OCI-LY3 (cell line): Measurements from ENCODE around the gene ESCO1.
"Not testable (repeated sequence)": the region's sequence is repeated elsewhere in the genome, so short reads cannot be mapped to it uniquely, and the experiment has no call there.

Source experiments
- H2AFZ ChIP-seq: fragments of 200-600, 300-600 bp; shearing (Covaris generic); 2 replicates; pipeline ENCODE4 v1.6.0; 2014; ENCODE audit warnings: antibody characterized with exemption, low read depth, low read length
- H3K27ac ChIP-seq: fragments of 200-600, 300-600 bp; sonication (generic); 2 replicates; pipeline ENCODE4 v1.5.1; 2014; ENCODE audit warnings: mild to moderate bottlenecking, low read length, moderate library complexity, mixed read lengths
- H3K27me3 ChIP-seq: fragments of 200-600, 300-600 bp; sonication (generic); 2 replicates; pipeline ENCODE4 v1.6.1; 2014; ENCODE audit warnings: low read depth, low read length, mixed read lengths
- H3K36me3 ChIP-seq: fragments of 200-600, 300-600 bp; sonication (generic); replicated peaks from 2 replicates; pipeline ENCODE3; 2014; ENCODE audit warnings: low read depth, low read length, mixed read lengths
- H3K4me1 ChIP-seq: fragments of 300-600, 200-600 bp; sonication (generic); 2 replicates; pipeline ENCODE4 v1.6.1; 2014; ENCODE audit warnings: low read length, mixed read lengths
- H3K4me2 ChIP-seq: fragments of 200-600, 300-600 bp; sonication (generic); 2 replicates; pipeline ENCODE4 v1.6.1; 2014; ENCODE audit warnings: low read length, mixed read lengths
- H3K4me3 ChIP-seq: fragments of 300-600, 200-600 bp; sonication (generic); 2 replicates; pipeline ENCODE4 v1.5.1; 2014; ENCODE audit warnings: antibody characterized with exemption, mild to moderate bottlenecking, low read length, moderate library complexity
- H3K79me2 ChIP-seq: fragments of 300-600, 200-600 bp; shearing (Covaris generic); 2 replicates; pipeline ENCODE4 v1.6.1; 2014; ENCODE audit warnings: mild to moderate bottlenecking, low read length, mixed read lengths
- H3K9ac ChIP-seq: fragments of 300-600, 200-600 bp; shearing (Covaris generic); 2 replicates; pipeline ENCODE4 v1.6.0; 2014; ENCODE audit warnings: mild to moderate bottlenecking, low read length, moderate library complexity
- H3K9me3 ChIP-seq: fragments of 200-600, 300-600 bp; shearing (Covaris generic); 2 replicates; pipeline ENCODE4 v1.6.1; 2014; ENCODE audit warnings: low read length, mixed read lengths; ENCODE audit not compliant: insufficient read depth
- H4K20me1 ChIP-seq: fragments of 200-600, 300-600 bp; sonication (generic); 2 replicates; pipeline ENCODE4 v1.6.1; 2016; ENCODE audit warnings: low read length, mixed read lengths; ENCODE audit not compliant: insufficient read depth
- EZH2phosphoT487 ChIP-seq: fragments of 200-600 bp; shearing (Covaris generic); IDR thresholded peaks from 2 replicates; pipeline ENCODE4 v1.6.1; 2018; ENCODE audit warnings: antibody characterized with exemption, mixed run types, low read depth
- TF ChIP-seq, protein P1 (sequence below): fragments of 200-600, 300-600 bp; sonication (generic); IDR thresholded peaks from 2 replicates; pipeline ENCODE4 v1.5.1; 2014; ENCODE audit warnings: antibody characterized with exemption, low read length, low read depth

ESCO1 gene

DNA sequence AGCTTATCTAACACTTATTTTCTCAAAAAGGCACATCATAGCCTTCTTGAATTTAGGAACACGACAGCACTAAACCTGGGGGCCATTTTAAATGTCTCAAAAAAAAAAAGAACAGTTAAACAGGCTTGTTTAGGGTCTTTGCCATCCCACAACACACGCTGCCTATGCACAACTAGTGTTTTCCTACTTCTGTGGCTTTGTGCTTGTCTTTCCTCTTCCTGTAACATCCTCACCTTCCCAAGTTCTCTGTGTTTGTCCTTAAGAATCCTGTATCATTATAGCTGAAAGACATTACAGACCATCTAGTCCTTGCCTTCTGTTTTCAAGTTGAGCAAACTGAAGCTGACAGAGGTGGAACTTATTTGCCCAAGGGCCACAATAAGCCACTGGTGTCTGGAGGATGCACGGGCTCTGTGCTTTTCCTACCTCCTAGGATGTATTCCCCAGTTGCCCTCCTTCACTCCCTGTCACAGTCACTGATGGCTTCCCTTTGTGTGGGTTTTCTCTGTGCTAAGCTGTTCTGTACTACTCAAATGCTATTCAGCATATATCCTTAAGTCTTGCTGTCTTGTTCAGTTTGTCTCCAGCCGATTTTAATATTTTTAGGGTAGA lies 34.2 kb upstream of the ESCO1 start:
- Histone ChIP-seq H3K79me2 (peaks cover 22% of the 10 kb centered on the region), H3K9me3 (no peaks in the 10 kb centered on the region), H3K4me3 (no peak overlapping the region), H3K36me3 (peaks cover 34% of the 10 kb centered on the region), H2AFZ (no peak overlapping the region), H3K27ac (no peak overlapping the region), H3K9ac (no peak overlapping the region), H4K20me1 (peaks cover 6% of the 10 kb centered on the region), H3K27me3 (no peaks in the 10 kb centered on the region), H3K4me2 (no peak overlapping the region), H3K4me1 (peaks cover 20% of the 10 kb centered on the region)
- no peak for TF ChIP-seq EZH2phosphoT487
- TF ChIP-seq, protein P1, sequence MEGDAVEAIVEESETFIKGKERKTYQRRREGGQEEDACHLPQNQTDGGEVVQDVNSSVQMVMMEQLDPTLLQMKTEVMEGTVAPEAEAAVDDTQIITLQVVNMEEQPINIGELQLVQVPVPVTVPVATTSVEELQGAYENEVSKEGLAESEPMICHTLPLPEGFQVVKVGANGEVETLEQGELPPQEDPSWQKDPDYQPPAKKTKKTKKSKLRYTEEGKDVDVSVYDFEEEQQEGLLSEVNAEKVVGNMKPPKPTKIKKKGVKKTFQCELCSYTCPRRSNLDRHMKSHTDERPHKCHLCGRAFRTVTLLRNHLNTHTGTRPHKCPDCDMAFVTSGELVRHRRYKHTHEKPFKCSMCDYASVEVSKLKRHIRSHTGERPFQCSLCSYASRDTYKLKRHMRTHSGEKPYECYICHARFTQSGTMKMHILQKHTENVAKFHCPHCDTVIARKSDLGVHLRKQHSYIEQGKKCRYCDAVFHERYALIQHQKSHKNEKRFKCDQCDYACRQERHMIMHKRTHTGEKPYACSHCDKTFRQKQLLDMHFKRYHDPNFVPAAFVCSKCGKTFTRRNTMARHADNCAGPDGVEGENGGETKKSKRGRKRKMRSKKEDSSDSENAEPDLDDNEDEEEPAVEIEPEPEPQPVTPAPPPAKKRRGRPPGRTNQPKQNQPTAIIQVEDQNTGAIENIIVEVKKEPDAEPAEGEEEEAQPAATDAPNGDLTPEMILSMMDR, result no peak

DNA sequence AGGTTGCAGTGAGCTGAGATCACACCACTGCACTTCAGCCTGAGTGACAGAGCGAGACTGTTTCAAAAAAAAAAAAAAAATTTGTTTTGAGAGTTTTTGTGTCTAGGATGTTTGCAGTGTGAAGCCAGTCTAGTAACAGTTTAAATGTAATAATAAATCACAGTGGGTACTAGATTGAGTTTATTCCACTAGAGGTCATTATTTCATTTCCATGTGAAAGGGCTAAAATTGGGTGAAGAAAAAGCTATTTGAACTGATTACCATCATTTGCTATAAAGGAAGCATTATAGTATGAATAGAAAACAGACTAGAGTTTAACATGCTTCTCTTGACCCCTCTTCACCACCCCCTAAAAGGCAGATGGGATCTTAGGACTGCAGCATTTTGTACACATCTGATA lies 31.9 kb upstream of the ESCO1 start:
- H3K79me2 ChIP-seq, result peaks cover 34% of the 10 kb centered on the region
- H3K27me3 ChIP-seq, result no peaks in the 10 kb centered on the region
- TF ChIP-seq, protein P1, result peak; percentile 27; the same call in 1 of the 2 replicates
- TF ChIP-seq EZH2phosphoT487, result no peak
- peaks cover 25% of the 10 kb centered on the region for H4K20me1 ChIP-seq
- no peak overlapping the region for H3K27ac ChIP-seq
- H3K4me1 ChIP-seq, result peaks cover 34% of the 10 kb centered on the region
- no peak overlapping the region for H3K9ac ChIP-seq
- no peaks in the 10 kb centered on the region for H3K9me3 ChIP-seq
- no peak overlapping the region for H3K4me2 ChIP-seq
- H2AFZ ChIP-seq, result no peak overlapping the region
- H3K4me3 ChIP-seq, result no peak overlapping the region
- peaks cover 44% of the 10 kb centered on the region for H3K36me3 ChIP-seq

DNA sequence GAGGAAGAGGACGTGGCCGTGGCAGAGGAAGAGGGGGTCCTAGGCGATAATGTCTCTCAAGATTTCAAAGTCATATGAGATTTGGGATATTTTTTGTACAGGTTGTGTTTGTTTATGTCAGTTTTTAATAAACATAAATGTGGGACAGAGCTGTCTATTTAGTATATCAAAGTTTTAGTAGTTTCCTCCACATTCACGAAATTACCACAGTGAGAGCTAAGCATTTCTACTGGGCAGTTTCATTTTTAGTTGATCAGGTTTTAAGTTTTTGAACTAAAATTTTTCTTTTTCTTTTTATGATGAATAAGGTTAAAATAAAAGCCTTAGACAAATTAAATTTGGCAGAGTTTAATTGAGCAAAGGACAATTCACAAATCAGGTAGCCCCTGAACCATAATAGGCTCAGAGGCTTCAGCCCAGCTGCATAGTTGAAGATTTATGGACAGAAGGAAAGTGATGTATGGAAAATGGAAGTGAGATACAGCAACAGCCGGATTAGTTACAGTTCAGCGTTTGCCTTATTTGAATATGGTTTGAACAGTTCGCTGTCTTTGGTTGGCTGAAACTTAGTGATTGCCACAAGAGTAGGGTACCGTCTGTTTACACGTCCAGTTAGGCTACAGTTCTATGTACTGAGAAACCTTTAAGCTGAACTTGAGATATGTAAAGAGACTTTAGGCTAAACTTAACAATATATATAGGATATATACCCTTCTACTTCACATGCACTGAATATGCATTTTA lies 28.8 kb upstream of the ESCO1 start:
- H3K4me3 ChIP-seq, result peak overlapping the region; percentile 51

DNA sequence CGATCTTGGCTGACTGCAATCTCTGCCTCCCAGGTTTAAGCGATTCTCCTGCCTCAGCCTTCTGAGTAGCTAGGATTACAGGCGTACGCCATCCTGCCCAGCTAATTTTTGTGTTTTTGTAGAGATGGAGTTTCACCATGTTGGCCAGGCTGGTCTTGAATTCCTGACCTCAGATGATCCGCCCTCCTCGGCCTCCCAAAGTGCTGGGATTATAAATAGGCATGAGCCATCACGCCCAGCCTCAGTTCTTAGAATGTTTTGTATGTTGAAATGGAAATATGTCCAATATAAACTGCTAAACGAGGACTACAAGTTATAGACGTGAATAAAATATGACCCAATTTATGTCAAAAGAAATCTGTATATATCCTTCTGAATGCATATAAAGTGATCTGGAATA lies 21.1 kb upstream of the ESCO1 start:
- H3K4me2 ChIP-seq, H3K4me3 ChIP-seq, H3K9ac ChIP-seq, H3K27me3 ChIP-seq, H3K9me3 ChIP-seq, H3K27ac ChIP-seq, H2AFZ ChIP-seq, H3K4me1 ChIP-seq: not testable (repeated sequence)
- Histone ChIP-seq H3K79me2 (peaks cover 99% of the 10 kb centered on the region), H3K36me3 (peaks cover 65% of the 10 kb centered on the region), H4K20me1 (peaks cover 52% of the 10 kb centered on the region)

More for the DNA sequence above, 28.8 kb upstream of the ESCO1 start:
- peaks cover 43% of the 10 kb centered on the region for H3K36me3 ChIP-seq
- no peaks in the 10 kb centered on the region for H3K9me3 ChIP-seq
- peaks cover 29% of the 10 kb centered on the region for H3K4me1 ChIP-seq
- TF ChIP-seq, protein P1, result no peak
- no peak for TF ChIP-seq EZH2phosphoT487
- peaks cover 61% of the 10 kb centered on the region for H3K79me2 ChIP-seq
- no peaks in the 10 kb centered on the region for H3K27me3 ChIP-seq
- peaks cover 28% of the 10 kb centered on the region for H4K20me1 ChIP-seq
- peak overlapping the region; percentile 37 for H3K4me2 ChIP-seq
- peak overlapping the region; percentile 20 for H3K9ac ChIP-seq
- peak overlapping the region; percentile 82 for H3K27ac ChIP-seq
- no peak overlapping the region for H2AFZ ChIP-seq
